Measurements from ENCODE around the gene PDS5B.
A peak's percentile ranks its signal among the peaks of the same experiment; 100 is the strongest.
"Not testable (repeated sequence)": the region's sequence is repeated elsewhere in the genome, so short reads cannot be mapped to it uniquely, and the experiment has no call there.

The PDS5B gene

DNA sequence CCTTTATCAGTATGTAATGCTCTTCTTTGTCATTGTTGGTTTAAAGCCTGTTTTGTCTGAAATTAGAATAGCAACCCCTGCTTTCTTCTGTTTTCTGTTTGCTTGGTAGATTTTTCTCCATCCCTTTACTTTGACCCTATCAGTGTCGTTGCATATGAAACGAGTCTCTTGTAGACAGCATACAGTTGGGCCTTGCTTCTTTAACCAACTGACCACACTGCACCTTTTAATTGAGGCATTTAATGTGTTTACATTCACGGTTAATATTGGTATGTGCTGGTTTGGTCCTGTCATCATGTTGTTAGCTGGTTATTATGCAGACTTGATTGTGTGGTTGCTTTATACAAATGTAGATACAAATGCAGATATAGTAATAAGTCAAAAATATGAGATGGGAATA is 71.1 kb downstream of the PDS5B start:
- no peak for DNase-seq

DNA sequence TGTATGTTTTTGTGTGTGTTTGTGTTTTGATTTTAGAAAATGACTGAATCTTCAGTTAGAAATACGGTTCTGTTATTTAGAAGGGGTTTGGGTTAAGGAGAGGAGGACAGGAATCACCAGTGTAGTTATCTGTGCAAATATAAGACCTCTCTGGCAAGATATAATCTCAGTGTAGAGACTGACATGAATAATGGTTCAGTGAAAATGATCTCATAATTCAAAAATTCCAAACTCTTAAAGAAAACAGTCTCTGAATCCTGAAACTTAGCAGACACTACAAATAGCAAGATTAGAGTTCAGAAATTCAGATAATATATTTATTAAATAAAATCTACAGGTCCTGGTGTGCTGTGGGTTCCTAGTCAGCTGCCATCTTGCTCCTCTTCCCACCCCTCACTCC is 73.5 kb downstream of the PDS5B start:
- no peak for DNase-seq

- DNase-seq: peak; percentile 31
Measured at GRCh38 chr13:32660227-32660626, 74.0 kb downstream of the PDS5B start.

DNA sequence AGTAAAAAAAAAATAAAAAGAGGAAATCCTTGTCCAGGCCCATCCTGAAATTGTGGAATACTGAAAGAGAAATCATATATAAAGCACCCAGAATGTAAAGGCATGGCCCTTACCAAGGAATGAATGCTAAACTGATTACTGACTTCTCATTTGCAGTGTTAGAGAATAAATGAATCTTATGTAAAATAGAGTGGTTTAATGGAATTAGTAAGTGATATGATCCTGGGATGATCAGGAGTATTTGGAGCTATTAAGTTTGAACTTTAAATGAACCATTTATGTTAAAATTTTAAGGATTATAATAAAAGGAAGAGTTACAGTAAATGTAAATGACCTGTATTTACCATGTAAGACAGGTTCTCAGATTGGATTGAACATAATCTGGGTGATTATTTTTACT is 75.4 kb downstream of the PDS5B start:
- no peak for DNase-seq

DNA sequence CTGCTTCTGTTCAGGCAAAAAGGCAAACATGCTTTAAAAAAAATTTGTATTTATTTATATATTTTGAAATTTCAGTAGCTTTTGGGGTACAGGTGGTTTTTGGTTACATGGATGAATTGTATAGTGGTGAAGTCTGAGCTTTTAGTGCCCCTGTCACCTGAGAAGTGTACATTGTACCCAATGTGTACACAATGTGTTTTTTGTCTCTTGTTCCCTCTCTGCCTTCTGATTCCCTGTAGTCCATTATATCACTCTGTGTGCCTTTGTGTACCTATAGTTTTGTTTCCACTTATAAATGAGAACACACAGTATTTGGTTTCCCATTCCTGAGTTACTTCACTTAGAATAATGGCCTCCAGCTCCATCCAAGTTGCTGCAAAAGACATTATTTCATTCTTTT is 77.4 kb downstream of the PDS5B start:
- DNase-seq: no peak

- DNase-seq: no peak
Measured at GRCh38 chr13:32666990-32667571, 80.8 kb downstream of the PDS5B start.

- DNase-seq: no peak
Measured at GRCh38 chr13:32669030-32669646, 82.9 kb downstream of the PDS5B start.

GRCh38 chr13:32674503-32674902 is 88.3 kb downstream of the PDS5B start:
- no peak for DNase-seq

GRCh38 chr13:32676242-32676641 is 90.0 kb downstream of the PDS5B start:
- no peak for DNase-seq

GRCh38 chr13:32682130-32682529 is 95.9 kb downstream of the PDS5B start:
- no peak for DNase-seq

- no peak for DNase-seq
Measured at GRCh38 chr13:32682740-32683139, 96.5 kb downstream of the PDS5B start.

GRCh38 chr13:32687275-32687674 is 101.0 kb downstream of the PDS5B start:
- no peak for DNase-seq

- DNase-seq: no peak
Measured at GRCh38 chr13:32695602-32696250, 109.5 kb downstream of the PDS5B start.

GRCh38 chr13:32707471-32707870 is 121.2 kb downstream of the PDS5B start:
- no peak for DNase-seq

GRCh38 chr13:32713397-32713796 is 127.1 kb downstream of the PDS5B start:
- DNase-seq: no peak

- not testable (repeated sequence) for DNase-seq
Measured at GRCh38 chr13:32716201-32716600, 129.9 kb downstream of the PDS5B start.

DNA sequence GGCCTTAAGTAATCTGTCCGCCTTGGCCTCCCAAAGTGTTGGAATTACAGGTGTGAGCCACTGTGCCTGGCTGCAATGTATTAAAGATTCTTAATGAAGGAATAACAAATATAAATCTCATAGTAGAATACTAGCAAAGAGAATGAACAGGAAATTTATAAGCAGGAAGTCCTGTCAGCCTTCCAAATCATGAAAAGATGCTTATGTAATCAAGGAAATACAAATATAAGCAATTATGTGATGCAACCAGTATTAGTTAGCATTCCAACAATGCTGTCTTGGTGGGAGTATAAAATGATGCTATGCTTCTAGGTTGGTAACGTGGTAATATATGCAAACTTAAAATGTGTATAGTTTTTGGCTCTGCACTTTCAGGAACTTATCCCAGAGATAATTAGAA is 133.8 kb downstream of the PDS5B start:
- DNase-seq: no peak

DNA sequence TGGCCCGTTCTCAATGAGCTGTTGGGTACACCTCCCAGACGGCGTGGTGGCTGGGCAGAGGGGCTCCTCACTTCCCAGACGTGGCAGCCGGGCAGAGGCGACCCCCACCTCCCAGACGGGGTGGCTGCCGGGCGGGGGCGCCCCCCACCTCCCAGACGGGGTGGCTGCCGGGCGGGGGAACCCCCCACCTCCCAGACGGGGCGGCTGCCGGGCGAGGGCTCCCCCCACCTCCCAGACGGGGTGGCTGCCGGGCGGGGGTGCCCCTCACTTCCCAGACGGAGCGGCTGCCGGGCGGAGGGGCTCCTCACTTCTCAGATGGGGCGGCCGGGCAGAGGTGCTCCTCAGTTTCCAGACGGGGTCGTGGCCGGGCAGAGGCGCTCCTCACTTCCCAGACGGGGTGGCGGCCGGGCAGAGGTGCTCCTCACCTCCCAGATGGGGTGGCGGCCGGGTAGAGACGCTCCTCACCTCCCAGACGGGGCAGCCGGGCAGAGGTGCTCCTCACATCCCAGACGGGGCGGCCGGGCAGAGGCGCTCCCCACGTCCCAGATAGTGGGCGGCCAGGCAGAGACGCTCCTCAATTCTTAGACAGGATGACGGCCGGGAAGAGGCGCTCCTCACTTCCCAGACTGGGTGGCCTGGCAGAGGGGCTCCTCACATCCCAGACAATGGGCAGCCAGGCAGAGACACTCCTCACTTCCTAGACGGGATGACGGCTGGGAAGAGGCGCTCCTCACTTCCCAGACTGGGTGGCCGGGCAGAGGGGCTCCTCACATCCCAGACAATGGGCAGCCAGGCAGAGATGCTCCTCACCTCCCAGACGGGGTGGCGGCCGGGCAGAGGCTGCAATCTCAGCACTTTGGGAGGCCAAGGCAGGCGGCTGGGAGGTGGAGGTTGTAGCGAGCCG is 135.1 kb downstream of the PDS5B start:
- DNase-seq: not testable (repeated sequence)

DNA sequence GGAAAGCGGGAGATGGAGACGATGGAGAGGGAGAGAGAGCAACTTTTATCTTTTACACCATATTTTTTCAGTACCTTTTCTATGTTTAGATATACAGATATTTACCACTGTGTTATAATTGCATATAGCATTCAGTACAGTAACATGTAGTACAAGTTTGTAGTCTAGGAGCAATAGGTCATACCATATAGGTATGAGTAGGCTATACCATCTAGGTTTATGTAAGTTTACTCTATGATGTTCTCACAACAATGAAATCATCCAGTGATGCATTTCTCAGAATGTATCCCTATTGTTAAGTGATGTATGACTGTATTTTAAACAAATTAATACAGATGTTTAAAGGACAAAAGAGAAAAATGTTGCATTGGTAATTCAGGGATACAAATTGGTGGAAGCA is 136.1 kb downstream of the PDS5B start:
- no peak for DNase-seq

GRCh38 chr13:32723987-32724386 is 137.7 kb downstream of the PDS5B start:
- DNase-seq: no peak

- no peak for DNase-seq
Measured at GRCh38 chr13:32726374-32727037, 140.3 kb downstream of the PDS5B start.

DNA sequence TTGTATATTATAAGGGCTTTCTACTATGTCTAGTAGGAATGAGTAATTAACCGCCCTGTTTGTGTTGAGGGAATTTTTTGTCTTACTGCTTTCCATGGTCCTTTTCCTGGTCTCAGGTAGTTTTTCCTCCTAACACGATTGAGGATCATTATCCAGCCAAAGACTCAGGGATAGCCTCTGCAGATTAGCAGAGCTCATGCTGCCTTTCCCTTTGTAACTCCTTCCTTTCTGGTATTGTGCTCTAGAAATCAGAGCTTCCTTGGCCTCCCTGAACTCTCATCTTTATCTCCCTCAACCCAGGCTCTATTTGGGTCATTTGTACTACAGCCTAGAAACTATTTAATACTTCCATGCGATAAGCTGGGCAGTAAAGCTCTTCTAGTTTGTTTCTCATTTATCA is 142.1 kb downstream of the PDS5B start:
- no peak for DNase-seq

GRCh38 chr13:32729097-32729496 is 142.8 kb downstream of the PDS5B start:
- not testable (repeated sequence) for DNase-seq

All from activated effector memory CD4-positive, alpha-beta T cell treated with anti-CD3 and anti-CD28 coated beads, Interleukin-2, amount 50 U/mL, for 16 hours (primary cell).